GM19043 (cell line): ENCODE data around the gene PXK.
"Not testable (repeated sequence)": the region's sequence is repeated elsewhere in the genome, so short reads cannot be mapped to it uniquely, and the experiment has no call there.

ENCODE experiments used
- ATAC-seq: cut with Tn5 transposase; IDR thresholded peaks from one replicate; pipeline ENCODE4 v1.9.1; 2021; ENCODE audit warnings: low read depth; ENCODE audit not compliant: unreplicated experiment

Gene PXK

GRCh38 chr3:58332575-58333188, at the start of gene PXK:
Gene PXK (plus strand): TSS chr3:58332892. CDS start chr3:58332989, 97 bp downstream.
- ATAC-seq = peak; percentile 78

- no peak for ATAC-seq
Observed at GRCh38 chr3:58285334-58285733, 47.4 kb upstream of the PXK start.

DNA sequence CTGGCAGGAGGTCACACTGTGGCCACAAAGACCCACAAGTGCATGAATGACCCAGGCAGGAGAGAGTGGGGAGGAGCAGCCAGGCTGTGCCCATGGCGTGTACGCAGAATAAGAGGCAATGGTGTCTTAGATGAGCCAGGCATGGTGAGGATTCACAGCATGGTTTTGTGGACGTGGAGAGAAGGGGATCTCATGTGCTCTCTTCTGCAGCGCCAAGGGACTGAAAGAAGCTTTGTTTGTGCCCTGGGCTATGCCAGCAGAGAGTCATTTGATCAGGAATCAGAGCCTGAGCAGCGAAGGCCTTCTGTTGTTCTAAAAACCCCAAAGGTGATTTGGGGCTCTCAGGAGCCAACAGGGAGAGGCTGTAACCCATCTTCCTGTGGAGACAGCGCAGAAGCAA, 45.3 kb upstream of the PXK start:
- ATAC-seq = no peak

GRCh38 chr3:58288011-58288728, 44.5 kb upstream of the PXK start:
- no peak for ATAC-seq

GRCh38 chr3:58288964-58289613, 43.6 kb upstream of the PXK start:
- not testable (repeated sequence) for ATAC-seq

- not testable (repeated sequence) for ATAC-seq
Observed at GRCh38 chr3:58290446-58290845, 42.2 kb upstream of the PXK start.

DNA sequence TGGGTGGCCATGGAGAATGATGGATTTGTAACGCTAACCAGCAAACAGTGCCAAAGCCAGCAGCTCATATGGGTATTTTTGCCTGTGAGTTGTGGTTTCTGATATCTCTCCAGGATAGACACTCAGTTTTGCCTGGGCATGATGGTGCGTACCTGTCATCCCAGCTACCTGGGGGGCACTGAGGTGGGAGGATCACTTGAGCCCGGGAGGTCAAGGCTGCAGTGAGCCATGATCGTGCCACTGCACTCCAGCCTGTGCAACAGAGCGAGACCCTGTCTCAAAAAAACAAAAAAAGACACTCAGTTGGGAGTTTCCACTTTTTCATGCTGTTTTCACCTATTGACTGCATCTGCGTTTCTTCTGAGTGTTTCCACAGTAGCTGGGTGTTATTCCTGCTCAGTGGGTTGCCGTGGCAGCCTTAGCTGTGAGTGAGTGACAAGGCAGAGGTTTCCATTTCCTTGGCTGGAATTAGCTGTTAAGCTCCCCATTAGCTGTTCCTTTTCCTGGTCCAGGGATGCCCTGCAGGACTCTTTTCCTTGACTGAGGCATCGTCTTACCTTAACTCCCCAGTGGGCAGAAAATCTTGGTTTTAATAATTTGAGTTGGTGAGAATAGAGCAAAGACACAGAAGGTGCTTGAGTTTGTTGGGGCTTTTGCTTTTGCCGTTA, 40.9 kb upstream of the PXK start:
- ATAC-seq = no peak

DNA sequence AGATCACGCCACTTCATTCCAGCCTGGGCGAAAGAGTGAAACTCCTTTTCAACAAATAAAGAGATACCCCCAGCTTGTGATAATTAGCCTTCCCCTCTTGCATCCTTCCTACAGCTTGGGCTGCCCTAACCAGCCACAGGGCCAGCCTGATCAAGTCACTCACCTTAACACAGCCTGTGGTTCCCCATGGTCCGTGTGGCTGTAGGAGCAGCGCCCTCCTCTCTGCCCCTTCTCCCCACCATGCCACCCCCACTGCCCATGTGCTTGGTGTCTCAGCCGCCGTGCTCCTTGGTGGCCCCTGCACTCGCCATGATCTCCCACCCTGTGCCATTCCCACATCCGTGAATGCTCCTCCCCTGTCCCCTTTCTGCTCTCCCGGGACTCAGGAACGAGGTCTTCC, 39.8 kb upstream of the PXK start:
- no peak for ATAC-seq

- no peak for ATAC-seq
Observed at GRCh38 chr3:58293516-58293915, 39.2 kb upstream of the PXK start.

DNA sequence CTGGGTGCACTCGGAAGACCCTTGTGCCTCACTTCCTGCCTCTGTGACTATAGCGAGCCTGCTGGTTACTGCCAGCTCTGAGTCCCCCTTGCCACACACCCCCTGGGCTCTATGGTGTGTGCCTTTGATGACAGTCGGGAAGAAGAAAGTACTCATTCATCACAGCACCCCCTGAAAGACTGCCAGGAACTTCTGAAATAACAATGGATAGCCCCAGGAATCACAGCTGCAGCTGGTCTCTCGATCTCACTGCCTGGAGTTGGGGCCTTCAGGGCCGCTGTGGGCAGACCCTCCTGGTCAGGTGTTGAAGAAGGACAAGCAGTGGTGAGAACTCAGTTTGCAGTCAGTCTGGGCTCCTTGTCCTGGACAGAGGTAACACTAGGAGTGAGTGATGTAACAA, 36.4 kb upstream of the PXK start:
- no peak for ATAC-seq

DNA sequence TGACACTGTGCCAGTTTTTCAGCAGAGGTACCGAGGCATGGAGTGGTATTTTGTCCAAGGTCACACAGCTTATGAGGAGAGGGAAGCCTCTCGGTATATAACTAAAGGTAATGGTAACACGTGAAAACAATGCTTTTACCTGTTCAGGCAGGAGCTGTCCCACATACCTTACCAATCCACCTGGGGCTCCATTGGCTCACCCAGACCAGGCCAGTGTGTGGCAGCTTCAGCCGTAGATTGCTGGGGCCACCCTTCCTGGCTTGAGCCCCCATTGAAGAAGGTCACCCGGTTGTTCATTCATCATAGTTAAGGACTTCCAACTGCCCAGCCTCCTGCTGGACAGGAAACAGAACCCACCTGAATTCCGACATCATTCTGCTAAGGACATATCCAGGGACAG, 35.8 kb upstream of the PXK start:
- ATAC-seq = no peak

DNA sequence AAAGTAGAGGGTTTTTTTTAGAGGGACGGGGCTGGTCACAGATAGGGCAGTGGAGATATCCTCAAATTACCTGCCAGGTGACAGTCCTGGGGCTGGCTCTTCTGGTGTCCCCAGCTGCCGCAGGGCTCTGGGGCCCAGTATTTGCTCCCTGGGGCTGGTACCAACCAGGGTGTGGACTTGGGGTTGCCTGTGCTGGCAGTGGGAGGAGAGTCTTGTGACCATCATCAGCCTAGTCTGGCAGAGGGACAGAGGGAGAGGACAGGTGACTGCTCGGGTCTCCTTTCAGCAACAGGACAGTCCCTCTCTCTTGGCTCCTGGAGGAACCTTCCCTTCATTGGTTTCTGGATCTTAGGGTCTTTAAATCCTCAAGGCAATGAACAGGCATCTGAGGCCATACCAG, 34.5 kb upstream of the PXK start:
- ATAC-seq = no peak

GRCh38 chr3:58299075-58299474, 33.6 kb upstream of the PXK start:
- ATAC-seq = no peak

- ATAC-seq = no peak
Observed at GRCh38 chr3:58299839-58300516, 32.7 kb upstream of the PXK start.

DNA sequence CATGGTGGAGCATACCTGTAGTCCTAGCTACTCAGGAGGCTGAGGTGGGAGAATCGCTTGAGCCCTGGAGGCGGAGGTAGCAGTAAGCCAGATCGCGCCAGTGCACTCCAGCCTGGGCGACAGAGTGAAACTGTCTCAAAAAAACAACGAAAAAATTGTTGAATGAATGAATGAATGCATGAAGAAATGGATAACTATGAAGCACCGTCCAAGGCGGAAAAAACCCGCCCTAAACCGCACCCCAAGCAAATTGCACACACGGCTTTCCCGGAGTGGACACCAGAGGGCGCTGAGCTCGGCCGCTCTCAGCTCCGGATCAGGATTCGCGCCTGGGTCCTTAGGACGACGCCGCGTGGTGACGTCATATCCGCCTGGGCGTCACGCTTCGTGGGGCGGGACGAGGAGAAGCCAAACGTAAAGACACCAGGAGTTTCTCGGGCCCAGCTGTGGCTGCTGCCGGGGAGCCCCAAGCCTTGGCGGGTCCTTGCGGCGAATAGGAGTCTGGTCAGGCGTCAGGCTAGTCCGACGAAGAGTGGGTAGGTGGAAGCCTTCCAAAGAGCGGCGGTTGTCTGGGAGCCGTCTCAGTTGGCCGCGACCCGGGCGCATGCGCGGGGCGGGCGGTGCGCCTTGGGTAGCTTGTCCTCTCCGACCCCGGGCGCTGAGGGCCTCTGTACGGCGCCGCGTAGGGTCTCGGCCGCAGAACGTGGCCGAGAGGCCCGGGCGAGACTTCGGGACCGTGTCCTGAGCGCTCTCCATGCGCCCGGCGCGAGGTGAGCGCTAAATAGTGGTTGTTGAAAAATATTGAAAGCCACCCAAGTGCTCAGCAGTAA, 26.6 kb upstream of the PXK start, which contains the start of the genes HTD2 and RPP14:
TSS of gene HTD2 (plus strand) at position 639 of the 830 bp plus-strand sequence. CDS start 11,094 bp downstream, outside the sequence.
TSS of gene RPP14 (plus strand) at position 364 of the 830 bp plus-strand sequence. CDS start 4,085 bp downstream, outside the sequence.
- peak; percentile 85 for ATAC-seq

DNA sequence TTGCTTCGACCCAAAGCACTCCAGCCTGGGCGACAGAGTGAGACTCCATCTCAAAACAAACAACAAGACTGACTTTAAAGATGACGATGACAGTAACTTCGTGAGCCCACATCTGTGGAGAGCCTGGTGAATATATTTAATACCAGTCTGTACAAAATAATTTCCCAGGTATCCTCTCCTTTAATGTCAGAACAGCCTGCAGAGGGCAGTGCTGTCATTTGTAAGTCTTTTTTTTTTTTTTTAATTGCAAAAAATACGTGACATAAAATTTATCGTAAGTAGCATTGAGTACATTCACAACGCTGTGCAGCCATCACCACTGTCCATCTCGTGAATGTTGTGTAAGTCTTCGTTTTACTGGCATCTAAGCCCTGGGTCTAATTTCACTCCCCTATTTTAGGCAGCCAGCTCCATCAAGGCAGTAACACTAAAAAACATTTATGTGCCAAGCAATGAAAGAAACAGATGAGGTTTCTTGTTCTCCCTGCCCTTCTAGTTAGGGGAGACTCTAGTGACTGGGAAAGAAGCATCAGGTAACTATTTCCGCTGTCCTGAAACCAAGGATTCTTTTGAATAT, 25.0 kb upstream of the PXK start:
- no peak for ATAC-seq

DNA sequence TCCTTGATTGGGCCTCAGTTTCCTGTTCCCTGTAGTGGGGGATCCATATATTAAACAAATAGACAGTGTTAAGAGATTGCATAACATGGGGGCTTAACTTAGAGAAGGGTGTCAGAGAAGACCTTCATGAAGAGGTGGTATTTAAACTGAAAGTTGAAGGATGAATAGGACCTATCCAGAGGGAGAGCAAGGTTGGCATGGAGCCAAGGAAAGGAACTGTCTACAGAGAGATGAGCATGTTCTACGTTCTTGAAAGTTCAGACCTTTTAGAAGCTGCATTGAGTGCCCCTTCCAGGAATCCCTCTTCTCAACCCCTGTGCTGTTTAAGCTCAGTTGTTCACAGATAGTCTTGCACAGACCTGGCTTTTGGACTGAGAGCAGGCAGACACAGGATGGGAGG, 24.0 kb upstream of the PXK start:
- ATAC-seq = no peak

DNA sequence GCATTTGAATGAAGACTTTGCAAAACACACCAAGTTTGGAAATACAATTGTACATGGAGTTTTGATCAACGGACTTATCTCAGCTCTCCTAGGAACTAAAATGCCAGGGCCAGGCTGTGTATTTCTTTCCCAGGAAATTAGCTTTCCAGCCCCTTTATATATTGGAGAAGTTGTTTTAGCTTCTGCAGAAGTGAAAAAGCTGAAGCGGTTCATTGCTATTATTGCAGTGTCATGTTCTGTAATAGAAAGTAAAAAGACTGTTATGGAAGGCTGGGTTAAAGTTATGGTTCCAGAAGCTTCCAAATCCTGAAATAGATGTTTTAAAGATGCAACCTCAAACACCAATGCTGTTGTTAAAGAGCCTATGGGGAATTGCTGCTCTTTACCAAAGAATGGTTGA, 14.9 kb upstream of the PXK start:
- no peak for ATAC-seq

DNA sequence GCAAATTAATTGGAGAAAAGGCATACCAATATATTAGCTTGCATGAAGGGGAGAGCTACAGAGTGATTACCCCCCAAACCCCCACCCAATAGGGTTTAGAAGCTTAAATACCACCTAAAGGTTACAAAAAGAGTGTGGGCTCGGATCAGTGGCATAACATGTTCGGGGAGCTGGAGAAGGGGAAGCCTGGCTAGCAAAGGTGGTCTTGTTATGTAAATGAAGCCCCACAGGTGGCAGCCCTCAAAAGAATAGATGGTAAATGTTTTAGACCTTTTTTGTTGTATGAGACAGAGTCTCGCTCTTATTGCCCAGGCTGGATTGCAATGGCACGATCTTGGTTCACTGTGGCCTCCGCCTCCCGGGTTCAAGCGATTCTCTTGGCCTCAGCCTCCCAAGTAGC, 10.9 kb upstream of the PXK start:
- no peak for ATAC-seq
